ENCODE measurements around the gene LGALS1.
A peak's percentile ranks its signal among the peaks of the same experiment; 100 is the strongest.
"Not testable (repeated sequence)": the region's sequence is repeated elsewhere in the genome, so short reads cannot be mapped to it uniquely, and the experiment has no call there.

Gene LGALS1

GRCh38 chr22:37639771-37640590, 35.5 kb upstream of the LGALS1 start:
- no peak for DNase-seq

- DNase-seq = no peak
These were observed 34.6 kb upstream of the LGALS1 start for GRCh38 chr22:37640591-37641560.

DNA sequence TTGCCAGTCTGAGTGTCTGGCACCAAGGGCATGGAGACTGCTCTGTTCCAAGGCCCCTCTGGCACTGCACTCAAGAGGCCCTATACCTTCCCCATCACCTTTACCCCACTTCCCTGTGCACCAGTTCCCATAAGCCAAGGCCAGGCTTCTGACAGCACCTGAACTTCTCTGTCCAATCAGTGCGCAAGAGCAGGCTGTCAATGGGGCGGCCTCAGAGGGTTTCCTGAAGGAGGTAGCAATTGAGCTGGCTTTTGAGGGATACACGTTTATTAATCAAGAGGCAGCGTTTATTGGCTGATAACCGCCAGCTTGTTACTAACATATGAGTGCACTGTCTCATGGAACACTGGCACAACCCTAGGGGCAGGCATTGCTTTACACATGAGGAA, 33.9 kb upstream of the LGALS1 start:
- no peak for DNase-seq

GRCh38 chr22:37643225-37643847, 32.1 kb upstream of the LGALS1 start:
- peak; percentile 77 for DNase-seq

- DNase-seq = no peak
These were observed 28.1 kb upstream of the LGALS1 start for GRCh38 chr22:37647317-37647716.

GRCh38 chr22:37647928-37648327, 27.5 kb upstream of the LGALS1 start:
- no peak for DNase-seq

GRCh38 chr22:37650463-37651136, 24.8 kb upstream of the LGALS1 start:
- no peak for DNase-seq

DNA sequence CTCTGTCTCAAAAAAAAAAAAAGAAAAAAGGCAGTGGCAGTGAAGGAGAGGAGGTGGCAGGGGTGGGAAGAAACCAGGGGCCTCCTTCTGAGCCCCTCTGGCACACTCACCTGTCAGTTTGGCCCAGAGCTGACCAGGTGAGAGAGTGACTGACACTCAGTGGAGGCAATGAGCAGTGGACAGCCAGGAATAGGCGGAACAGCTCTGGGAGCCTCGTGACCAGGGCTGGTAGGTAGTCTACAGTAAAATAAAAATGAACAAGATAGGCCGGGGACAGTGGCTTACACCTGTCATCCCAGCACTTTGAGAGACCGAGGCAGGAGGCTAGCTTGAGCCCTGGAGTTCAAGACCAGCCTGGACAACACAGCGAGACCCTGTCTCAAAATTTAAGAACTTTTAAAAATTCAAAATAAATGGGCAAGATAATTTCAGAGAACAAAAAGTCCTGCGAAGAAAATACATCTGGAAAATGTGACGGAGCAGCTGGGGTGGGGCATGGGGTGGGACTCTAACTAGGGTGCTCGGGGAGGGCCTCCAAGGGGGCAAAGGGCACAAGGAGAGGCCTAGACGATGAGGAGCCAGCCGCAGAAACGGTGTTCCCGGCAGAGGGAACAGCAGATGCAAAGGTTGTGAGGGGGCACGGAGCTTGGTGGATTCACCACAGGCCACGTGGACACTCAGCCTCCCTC, 20.7 kb upstream of the LGALS1 start:
- no peak for DNase-seq

- DNase-seq = no peak
These were observed 20.2 kb upstream of the LGALS1 start for GRCh38 chr22:37655252-37655563.

DNA sequence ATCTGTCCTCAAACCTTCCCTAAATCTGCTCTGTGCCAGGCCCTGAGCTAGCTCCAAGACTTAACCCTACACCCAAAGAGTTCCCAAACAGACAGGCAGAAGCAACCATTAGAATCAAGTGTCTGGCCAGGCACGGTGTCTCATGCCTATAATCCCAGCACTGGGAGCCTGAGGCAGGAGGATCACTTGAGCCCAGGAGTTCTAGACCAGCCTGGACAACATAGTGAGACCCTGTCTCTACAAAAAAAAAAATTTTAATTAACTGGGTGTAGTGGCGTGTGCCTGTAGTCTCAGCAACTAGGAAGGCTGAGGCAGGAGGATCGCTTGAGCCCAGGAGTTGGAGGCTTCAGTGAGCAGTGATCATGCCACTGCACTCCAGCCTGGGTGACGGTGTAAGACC, 18.9 kb upstream of the LGALS1 start:
- DNase-seq = not testable (repeated sequence)

DNA sequence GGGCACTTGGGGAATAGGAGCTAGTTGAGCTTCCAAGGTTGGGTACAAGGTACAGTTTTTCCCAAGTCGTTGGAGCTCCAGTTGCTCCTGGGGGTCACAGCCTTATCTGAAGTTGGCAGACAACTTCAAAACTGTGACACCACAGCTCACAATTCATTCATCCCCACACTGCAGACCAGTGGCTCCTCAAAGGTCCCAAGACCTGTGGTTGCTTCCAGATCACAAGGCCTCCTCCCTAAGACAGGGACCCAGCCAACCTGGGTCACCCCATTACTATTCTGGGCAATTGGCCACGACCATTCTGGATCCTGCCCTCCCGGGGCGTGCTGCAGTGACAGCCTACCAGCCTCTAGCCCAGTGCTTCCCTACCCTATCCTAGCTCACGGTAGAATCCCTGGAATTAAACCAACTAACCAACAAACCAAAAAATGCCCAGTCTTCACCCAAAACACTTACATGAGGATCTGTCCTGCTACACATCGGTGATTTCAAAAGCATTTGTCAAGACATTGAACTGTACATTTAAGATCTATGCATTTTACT, 17.8 kb upstream of the LGALS1 start:
- no peak for DNase-seq

DNA sequence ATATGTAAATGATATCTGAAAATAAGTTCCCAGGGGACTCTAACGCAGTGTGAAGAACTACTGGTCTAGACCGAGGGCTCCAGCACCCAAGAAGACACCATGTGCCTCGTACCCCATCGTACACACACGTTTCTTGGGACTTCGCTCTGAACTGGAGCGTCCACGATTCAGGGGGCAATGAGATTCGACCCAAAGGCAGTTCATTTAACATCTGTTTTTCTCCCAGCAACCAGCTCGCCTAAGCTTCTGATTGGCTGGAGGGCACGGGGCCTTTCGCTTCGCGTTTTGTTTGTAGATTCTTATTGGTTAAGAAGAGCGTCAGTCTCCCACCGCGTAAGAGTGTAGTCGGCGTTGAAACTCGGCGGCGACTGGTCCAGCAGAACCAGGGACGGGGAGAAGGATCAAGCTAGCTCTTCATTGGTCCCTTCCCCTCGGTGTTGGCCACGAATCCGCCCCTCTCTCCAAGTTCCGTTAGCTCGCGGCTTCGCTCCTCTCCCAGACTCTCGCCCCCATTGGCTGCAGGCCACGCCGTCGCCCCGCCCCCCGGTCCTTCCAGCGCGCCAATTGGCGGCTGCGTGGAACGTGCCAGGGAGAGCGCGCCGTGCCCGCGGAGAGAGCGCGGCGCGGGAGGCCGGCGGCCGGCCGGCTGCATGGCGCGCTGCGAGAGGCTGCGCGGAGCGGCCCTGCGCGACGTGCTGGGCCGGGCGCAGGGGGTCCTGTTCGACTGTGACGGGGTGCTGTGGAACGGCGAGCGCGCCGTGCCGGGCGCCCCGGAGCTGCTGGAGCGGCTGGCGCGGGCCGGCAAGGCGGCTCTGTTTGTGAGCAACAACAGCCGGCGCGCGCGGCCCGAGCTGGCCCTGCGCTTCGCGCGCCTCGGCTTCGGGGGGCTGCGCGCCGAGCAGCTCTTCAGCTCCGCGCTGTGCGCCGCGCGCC, 17.0 kb upstream of the LGALS1 start, which contains the start of gene PDXP:
Gene PDXP, plus strand, starts transcription at position 591 of the 933 bp plus-strand sequence. Its CDS starts 60 bp downstream, at position 651.
- peak; percentile 98 for DNase-seq

DNA sequence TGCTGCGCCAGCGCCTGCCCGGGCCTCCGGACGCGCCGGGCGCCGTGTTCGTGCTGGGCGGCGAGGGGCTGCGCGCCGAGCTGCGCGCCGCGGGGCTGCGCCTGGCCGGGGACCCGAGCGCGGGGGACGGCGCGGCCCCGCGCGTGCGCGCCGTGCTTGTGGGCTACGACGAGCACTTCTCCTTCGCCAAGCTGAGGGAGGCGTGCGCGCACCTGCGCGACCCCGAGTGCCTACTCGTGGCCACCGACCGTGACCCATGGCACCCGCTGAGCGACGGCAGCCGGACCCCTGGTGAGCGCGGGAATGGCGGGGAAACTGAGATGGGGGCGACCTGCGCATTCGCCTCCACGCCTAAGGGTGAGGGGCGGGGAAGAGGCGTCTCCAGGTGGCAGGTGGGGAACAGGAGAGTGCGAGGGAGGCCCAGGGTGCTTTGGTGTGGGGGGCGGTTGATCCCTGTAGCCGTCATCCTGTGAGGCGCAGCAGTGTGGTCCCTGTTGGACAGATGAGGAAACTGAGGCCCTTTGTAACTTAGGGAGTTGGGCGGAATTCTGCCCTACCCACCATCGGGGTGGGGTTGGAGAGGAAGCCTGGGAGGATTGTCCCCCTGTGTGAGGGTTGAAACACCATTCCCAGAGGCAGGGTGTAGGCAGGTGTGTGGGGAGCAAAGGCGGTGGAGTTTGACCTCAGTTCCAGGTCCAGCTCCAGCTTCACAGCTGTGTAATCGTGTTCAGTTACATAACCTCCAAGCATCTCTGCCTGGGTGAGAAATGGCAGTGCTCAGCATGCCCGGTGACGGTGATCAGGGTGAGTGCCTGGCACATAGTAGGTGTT, 16.2 kb upstream of the LGALS1 start:
- DNase-seq = no peak

DNA sequence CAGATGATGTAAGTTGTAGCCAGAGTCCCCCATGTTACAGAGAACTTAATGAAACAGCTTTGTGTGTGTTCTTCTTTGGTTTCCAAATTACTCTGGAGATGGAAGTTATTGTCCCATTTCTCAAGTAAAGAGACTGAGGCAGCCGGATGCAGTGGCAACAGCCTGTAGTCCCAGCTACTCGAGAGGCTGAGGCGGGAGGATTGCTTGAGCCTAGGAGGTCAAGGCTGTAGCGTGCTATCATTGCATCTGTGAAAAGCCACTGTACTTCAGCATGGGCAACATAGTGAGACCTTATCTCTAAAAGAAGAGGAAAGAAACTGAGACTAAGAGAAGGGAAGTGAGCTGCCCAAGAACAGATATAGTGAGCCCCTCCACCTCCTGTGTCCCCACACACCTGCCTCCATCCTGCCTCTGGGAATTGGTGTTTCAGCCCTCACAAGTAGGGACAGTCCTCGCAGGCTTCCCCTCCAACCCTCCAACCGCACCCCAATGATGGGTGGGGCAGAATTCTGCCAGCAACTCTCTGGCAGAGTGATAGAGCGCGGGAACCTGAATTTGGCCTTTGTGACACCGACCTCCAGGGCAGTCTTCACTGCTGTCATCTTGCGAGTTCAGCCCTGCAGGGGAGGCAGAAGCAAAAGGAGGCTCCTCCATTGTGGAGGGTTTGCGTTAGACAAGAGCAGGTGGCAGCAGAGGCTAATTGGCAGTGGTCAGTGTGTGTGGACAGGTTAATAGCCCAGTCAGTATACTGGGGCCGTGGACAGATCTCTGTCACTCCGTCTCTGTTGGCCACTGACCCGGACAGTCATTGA, 15.3 kb upstream of the LGALS1 start:
- DNase-seq = no peak

DNA sequence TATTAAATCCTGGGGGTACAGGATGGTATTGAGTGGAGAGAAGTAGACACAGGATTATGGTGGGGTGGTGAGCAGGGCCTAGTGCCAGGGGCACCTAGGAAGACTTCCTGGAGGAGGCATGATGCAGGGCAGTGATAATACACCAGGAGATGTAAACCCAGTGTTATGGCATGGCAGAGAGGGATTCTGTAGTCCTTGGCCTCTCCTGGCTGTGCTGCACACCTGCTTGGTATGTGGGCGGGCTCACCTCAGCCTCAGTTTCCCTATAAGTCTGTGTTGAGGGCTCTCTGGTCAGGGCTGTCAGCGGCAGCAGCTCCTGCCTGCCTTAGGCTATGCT, 14.8 kb upstream of the LGALS1 start:
- DNase-seq = no peak

GRCh38 chr22:37661160-37661924, 14.1 kb upstream of the LGALS1 start:
- no peak for DNase-seq

GRCh38 chr22:37662039-37662438, 13.4 kb upstream of the LGALS1 start:
- DNase-seq = no peak

DNA sequence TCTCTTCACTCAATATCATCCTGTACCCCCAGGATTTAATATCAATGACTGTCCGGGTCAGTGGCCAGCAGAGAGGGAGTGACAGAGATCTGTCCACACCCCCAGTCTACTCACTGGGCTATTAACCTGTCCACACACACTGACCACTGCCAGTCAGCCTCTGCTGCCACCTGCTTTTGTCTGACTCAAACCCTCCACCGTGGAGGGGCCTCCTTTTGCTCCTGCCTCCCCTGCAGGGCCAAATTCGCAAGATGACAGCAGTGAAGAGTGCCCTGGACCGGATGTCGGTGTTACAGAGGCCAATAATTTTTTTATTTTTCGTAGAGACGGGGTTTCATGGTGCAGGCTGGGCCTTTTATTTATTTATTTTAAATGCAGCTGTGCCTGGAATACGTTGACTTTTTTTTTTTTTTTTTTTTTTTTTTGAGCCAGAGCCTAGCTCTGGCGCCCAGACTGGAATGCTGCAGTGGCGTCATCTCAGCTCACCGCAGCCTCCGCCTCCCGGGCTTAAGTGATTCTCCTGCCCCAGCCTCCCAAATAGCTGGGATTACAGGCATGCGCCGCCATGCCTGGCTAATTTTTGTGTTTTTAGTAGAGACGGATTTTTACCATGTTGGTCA, 11.8 kb upstream of the LGALS1 start:
- DNase-seq = no peak

Data from activated effector memory CD4-positive, alpha-beta T cell treated with Interleukin-2 at 50 U/mL for 16 hours (primary cell).